Activated CD8-positive, alpha-beta T cell treated with anti-CD3 and anti-CD28 coated beads for 36 hours (primary cell): Measurements from ENCODE around the gene TSGA10. TPM values are rescaled to one million over a fixed set of nuclear protein-coding genes. Genes with fewer than 3 reads are reported as not detected.

Experiments
- ATAC-seq: fragments of 200-7000 bp; cut with Tn5 transposase; one replicate; pipeline ENCODE4 v1.10.0; 2021; ENCODE audit warnings: mild to moderate bottlenecking, moderate library complexity
- CTCF ChIA-PET: fragments of 350-600 bp; sonication (Branson Sonifier 250); formaldehyde crosslinking; loops from one replicate; lab custom pipeline; 2021; ENCODE audit warnings: antibody characterized with exemption; lab: Charles Lee
- POLR2A ChIA-PET: fragments of 350-600 bp; sonication (Branson Sonifier 250); formaldehyde crosslinking; loops from one replicate; lab custom pipeline; 2021; ENCODE audit warnings: antibody characterized with exemption; lab: Charles Lee
- DNase-seq: peaks from one replicate; pipeline ENCODE4 v3.0.0-alpha.2; 2020
- H3K27ac Mint-ChIP-seq: one replicate; pipeline ENCODE4 v1.8.0; 2021; ENCODE audit warnings: mild to moderate bottlenecking, mixed read lengths
- H3K27me3 Mint-ChIP-seq: one replicate; pipeline ENCODE4 v1.8.0; 2021; ENCODE audit warnings: mixed read lengths
- H3K36me3 Mint-ChIP-seq: one replicate; pipeline ENCODE4 v1.8.0; 2021; ENCODE audit warnings: low read depth, mixed read lengths
- H3K4me1 Mint-ChIP-seq: one replicate; pipeline ENCODE4 v1.8.0; 2021; ENCODE audit warnings: low read depth, mixed read lengths
- H3K4me3 Mint-ChIP-seq: one replicate; pipeline ENCODE4 v1.8.0; 2021; ENCODE audit warnings: mild to moderate bottlenecking, moderate library complexity, mixed read lengths
- H3K9me3 Mint-ChIP-seq: one replicate; pipeline ENCODE4 v1.8.0; 2021; ENCODE audit warnings: mixed read lengths
- intact Hi-C: fragments of 100-400 bp; cut with micrococcal nuclease; formaldehyde crosslinking; loops from one replicate; pipeline ENCODE4 v1.10.0; 2022
- total RNA-seq, 2 experiments: library from RNA; stranded (reverse); gene quantifications; one replicate each; pipeline ENCODE4 v1.2.3, GENCODE V29; 2021
- TF ChIP-seq, protein P1 (sequence below): fragments of 200-600 bp; IDR thresholded peaks from one replicate; pipeline ENCODE4 v1.8.0; 2022; ENCODE audit warnings: antibody characterized with exemption, mild to moderate bottlenecking

Gene TSGA10
- total RNA-seq, 2 experiments from 2014 or later = 8.6 to 9.2 TPM

DNA sequence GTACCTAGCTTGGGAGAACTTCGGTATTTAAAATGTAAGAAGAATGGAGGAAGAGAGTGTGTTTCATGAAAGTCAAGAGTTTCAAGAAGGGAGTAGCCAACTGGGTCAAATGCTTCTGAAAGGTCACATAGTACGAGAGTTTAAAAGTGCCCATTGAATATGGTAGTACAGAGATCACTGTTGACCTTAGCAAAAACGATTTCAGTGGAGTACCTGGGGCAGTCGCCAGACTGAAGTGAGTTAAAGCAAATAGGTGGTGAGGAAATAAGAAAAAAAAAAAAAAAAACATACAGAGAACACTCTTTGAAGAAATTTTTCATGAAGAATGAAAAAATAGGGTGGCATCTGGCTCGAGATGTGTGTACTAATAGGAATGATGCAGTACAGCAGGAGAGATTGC lies 11.5 kb upstream of the TSGA10 start:
- no peak for ATAC-seq
- CTCF ChIA-PET = interaction anchor here (0.9 to 1.4 kb wide), 3 partner anchors 11 to 166 kb away, joined by 3 to 6 read pairs (median 3); partner anchors contain the start of genes LIPT1, MITD1 and TSGA10
- TF ChIP-seq, protein P1, sequence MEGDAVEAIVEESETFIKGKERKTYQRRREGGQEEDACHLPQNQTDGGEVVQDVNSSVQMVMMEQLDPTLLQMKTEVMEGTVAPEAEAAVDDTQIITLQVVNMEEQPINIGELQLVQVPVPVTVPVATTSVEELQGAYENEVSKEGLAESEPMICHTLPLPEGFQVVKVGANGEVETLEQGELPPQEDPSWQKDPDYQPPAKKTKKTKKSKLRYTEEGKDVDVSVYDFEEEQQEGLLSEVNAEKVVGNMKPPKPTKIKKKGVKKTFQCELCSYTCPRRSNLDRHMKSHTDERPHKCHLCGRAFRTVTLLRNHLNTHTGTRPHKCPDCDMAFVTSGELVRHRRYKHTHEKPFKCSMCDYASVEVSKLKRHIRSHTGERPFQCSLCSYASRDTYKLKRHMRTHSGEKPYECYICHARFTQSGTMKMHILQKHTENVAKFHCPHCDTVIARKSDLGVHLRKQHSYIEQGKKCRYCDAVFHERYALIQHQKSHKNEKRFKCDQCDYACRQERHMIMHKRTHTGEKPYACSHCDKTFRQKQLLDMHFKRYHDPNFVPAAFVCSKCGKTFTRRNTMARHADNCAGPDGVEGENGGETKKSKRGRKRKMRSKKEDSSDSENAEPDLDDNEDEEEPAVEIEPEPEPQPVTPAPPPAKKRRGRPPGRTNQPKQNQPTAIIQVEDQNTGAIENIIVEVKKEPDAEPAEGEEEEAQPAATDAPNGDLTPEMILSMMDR = no peak
- H3K27ac Mint-ChIP-seq = peak overlapping the region; percentile 12
- POLR2A ChIA-PET = interaction anchor here (2.5 kb wide), 1 partner anchor 11 kb away, joined by 7 read pairs; the partner anchor contains the start of genes LIPT1 and TSGA10
- peaks cover 34% of the 10 kb centered on the region for H3K36me3 Mint-ChIP-seq
- H3K9me3 Mint-ChIP-seq = no peaks in the 10 kb centered on the region
- peaks cover 14% of the 10 kb centered on the region for H3K4me1 Mint-ChIP-seq
- no peaks in the 10 kb centered on the region for H3K27me3 Mint-ChIP-seq
- H3K4me3 Mint-ChIP-seq = no peak overlapping the region
- intact Hi-C loops = no loop called here
- DNase-seq = no peak

DNA sequence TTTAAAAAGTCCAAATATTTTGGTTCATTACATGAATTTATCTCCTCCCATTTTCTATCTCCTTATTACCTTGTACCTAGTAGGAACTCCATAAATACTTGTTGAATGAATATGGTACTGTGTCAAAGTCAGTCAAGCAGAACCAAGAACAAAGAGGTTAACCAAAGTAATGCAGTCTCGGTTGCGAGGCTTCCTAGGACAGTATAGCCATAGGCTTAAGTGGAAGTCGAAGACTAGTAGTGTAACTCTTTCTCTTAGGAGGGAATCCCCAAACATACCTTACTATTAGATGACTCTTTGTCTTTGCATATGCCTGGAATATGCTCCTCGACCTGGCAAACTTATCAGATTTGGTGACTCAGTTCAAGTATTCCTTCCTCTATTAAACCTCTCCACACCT lies 4.9 kb upstream of the TSGA10 start:
- no peaks in the 10 kb centered on the region for H3K27me3 Mint-ChIP-seq
- peaks cover 27% of the 10 kb centered on the region for H3K4me1 Mint-ChIP-seq
- H3K27ac Mint-ChIP-seq = no peak overlapping the region
- no peak for DNase-seq
- no peaks in the 10 kb centered on the region for H3K9me3 Mint-ChIP-seq
- TF ChIP-seq, protein P1 = no peak
- intact Hi-C loops = loop anchor here (10.0 kb wide), 1 partner anchor 175 kb away; the partner anchor contains the start of genes EIF5B and TXNDC9
- no peak for ATAC-seq
- ChIA-PET CTCF (no interaction called here), POLR2A (interaction anchor here (0.6 to 2.1 kb wide), 2 partner anchors 21 to 766 kb away, joined by 3 to 9 read pairs; partner anchors contain the start of genes MITD1 and MRPL30)
- H3K36me3 Mint-ChIP-seq = peaks cover 15% of the 10 kb centered on the region
- no peak overlapping the region for H3K4me3 Mint-ChIP-seq

DNA sequence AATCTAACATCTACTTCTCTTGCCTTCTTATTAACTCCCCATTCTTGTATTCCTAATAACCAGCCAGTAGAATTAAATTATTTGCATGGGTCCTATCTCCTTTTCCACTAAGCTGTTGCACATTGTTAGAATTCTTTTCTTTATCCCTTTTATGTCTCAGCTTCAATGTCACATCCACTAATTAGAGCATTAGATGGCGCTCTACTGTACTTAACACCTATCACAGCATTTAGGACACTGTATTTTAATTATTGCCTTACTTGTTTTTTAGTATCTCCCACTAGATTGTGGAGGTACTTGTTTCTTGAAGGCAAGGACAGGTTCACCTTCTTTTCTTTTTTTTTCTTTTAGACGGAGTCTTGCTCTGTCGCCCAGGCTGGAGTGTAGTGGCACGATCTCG lies 3.9 kb upstream of the TSGA10 start:
- TF ChIP-seq, protein P1 = peak; percentile 14
- DNase-seq = no peak
- Mint-ChIP-seq H3K9me3 (no peaks in the 10 kb centered on the region), H3K27me3 (no peaks in the 10 kb centered on the region), H3K4me3 (no peak overlapping the region), H3K4me1 (peaks cover 37% of the 10 kb centered on the region), H3K27ac (peak overlapping the region; percentile 27), H3K36me3 (peaks cover 13% of the 10 kb centered on the region)
- ATAC-seq = no peak
- ChIA-PET POLR2A (interaction anchor here (1.2 to 2.1 kb wide), 2 partner anchors 11 to 22 kb away, joined by 4 to 9 read pairs; partner anchors contain the start of genes MITD1 and MRPL30), CTCF (interaction anchor here (1.0 to 2.0 kb wide), 4 partner anchors 17 to 440 kb away, joined by 3 to 8 read pairs (median 6); partner anchors contain the start of gene C2orf15)
- intact Hi-C loops = loop anchor here (10.0 kb wide), 1 partner anchor 176 kb away; the partner anchor contains the start of genes EIF5B and TXNDC9

DNA sequence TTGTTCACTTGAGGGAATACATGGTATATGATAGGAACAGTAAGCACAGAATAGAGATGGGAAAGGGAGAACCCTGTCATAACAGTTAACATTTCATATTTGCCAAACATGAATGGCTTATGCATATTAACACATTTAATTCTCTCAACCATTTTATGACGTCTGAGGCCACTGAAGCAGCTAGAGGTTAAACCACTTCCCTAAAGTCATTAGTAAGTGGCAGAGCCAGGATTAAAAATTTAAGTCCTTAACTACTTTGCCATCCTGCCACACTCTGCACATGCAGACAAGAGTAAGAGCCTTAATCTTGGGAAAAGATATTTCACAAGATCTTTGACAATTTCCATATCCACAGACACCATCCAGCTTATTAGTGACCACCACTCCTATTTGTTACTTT lies 2.1 kb upstream of the TSGA10 start:
- Mint-ChIP-seq H3K27me3 (no peaks in the 10 kb centered on the region), H3K36me3 (peaks cover 12% of the 10 kb centered on the region), H3K4me3 (no peak overlapping the region), H3K27ac (peak overlapping the region; percentile 18), H3K4me1 (peaks cover 38% of the 10 kb centered on the region), H3K9me3 (no peaks in the 10 kb centered on the region)
- TF ChIP-seq, protein P1 = no peak
- CTCF ChIA-PET = interaction anchor here (1.3 to 2.0 kb wide), 2 partner anchors 23 to 334 kb away, joined by 3 to 8 read pairs; no protein-coding TSS in a partner anchor
- ATAC-seq (no peak), DNase-seq (no peak)
- POLR2A ChIA-PET = interaction anchor here (0.6 to 1.1 kb wide), 2 partner anchors 16 to 31 kb away, joined by 3 to 5 read pairs; no protein-coding TSS in a partner anchor
- intact Hi-C loops = loop anchor here (10.0 kb wide), 1 partner anchor 178 kb away; the partner anchor contains the start of genes EIF5B and TXNDC9
